Ishikawa (cell line): ENCODE data around the gene KIFC3.

Experiments
- CEBPB ChIP-seq: IDR thresholded peaks from 2 replicates; pipeline ENCODE4 v1.6.1; 2012
- CREB1 ChIP-seq: IDR thresholded peaks from 2 replicates; pipeline ENCODE4 v1.6.1; 2012; ENCODE audit warnings: low read depth
- EGR1 ChIP-seq: IDR thresholded peaks from 2 replicates; pipeline ENCODE4 v1.6.1; 2012
- EP300 ChIP-seq: IDR thresholded peaks from 2 replicates; pipeline ENCODE4 v1.6.1; 2012; ENCODE audit warnings: borderline replicate concordance
- FOXM1 ChIP-seq: IDR thresholded peaks from 2 replicates; pipeline ENCODE4 v1.6.1; 2012; ENCODE audit warnings: low read depth, borderline replicate concordance
- NFIC ChIP-seq: IDR thresholded peaks from 2 replicates; pipeline ENCODE4 v1.6.1; 2012
- RAD21 ChIP-seq: IDR thresholded peaks from 2 replicates; pipeline ENCODE4 v1.6.1; 2012; ENCODE audit warnings: low read depth
- TAF1 ChIP-seq: IDR thresholded peaks from 2 replicates; pipeline ENCODE4 v1.6.1; 2012; ENCODE audit warnings: low read depth, mild to moderate bottlenecking
- TCF12 ChIP-seq: IDR thresholded peaks from 2 replicates; pipeline ENCODE4 v1.6.1; 2012; ENCODE audit warnings: low read depth
- TEAD4 ChIP-seq: IDR thresholded peaks from 2 replicates; pipeline ENCODE4 v1.6.1; 2012
- YY1 ChIP-seq: IDR thresholded peaks from 2 replicates; pipeline ENCODE4 v1.6.1; 2012; ENCODE audit warnings: low read depth
- ZBTB7A ChIP-seq: IDR thresholded peaks from 2 replicates; pipeline ENCODE4 v1.6.1; 2012; ENCODE audit warnings: low read depth
- TF ChIP-seq, protein P1 (sequence below): IDR thresholded peaks from 2 replicates; pipeline ENCODE4 v1.6.1; 2012; ENCODE audit warnings: low read depth, mild to moderate bottlenecking
- TF ChIP-seq, protein P2 (sequence below): IDR thresholded peaks from 2 replicates; pipeline ENCODE4 v1.6.1; 2012
- TF ChIP-seq, protein P3 (sequence below): IDR thresholded peaks from 2 replicates; pipeline ENCODE4 v1.6.1; 2012

KIFC3 gene

DNA sequence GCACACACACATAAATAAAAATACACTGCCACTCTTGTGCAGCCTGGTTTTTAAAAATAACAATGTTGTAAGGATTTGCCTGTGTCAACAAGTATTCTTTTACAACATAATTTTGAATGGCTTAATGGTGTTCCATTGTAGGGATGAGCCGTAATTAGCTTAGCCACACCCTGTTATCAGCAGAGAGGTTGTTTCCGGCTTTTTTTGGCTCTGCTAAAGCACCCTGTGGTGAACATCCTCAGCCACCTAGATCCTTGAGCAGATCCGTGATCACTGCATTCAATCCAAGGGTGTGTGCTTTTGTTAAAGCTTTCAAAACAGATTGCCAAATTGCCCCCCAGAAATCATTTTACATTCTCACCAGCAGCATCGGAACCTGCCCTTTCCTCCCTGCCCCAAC lies 59.7 kb downstream of the KIFC3 start:
- TF ChIP-seq YY1 = no peak

DNA sequence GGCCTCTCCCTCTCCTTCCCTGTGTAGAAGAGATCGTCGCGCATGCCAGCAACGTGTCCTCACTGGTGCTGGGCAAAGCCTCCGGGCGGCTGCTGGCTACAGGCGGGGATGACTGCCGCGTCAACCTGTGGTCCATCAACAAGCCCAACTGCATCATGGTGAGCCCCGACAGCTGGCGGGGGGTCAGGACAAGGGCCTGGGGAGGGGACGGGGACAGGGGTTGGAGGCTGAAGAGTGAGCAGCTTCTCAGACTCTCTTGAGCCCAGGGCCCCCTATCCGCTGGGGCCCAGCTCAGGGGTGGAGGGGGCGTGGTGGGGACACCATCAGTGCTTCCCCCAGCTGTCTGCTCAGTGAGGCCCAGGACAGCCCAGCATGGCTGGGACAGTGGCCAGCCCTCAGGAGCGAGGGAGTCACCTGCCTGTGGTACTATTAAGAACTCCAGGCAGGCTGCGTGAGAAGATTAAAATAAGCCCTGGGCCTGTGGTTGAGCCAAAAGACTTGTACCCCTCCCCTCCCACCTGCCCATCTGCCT lies 60.6 kb downstream of the KIFC3 start:
- TF ChIP-seq EGR1 (no peak), TCF12 (no peak), CREB1 (no peak), FOXM1 (no peak), TEAD4 (no peak)

DNA sequence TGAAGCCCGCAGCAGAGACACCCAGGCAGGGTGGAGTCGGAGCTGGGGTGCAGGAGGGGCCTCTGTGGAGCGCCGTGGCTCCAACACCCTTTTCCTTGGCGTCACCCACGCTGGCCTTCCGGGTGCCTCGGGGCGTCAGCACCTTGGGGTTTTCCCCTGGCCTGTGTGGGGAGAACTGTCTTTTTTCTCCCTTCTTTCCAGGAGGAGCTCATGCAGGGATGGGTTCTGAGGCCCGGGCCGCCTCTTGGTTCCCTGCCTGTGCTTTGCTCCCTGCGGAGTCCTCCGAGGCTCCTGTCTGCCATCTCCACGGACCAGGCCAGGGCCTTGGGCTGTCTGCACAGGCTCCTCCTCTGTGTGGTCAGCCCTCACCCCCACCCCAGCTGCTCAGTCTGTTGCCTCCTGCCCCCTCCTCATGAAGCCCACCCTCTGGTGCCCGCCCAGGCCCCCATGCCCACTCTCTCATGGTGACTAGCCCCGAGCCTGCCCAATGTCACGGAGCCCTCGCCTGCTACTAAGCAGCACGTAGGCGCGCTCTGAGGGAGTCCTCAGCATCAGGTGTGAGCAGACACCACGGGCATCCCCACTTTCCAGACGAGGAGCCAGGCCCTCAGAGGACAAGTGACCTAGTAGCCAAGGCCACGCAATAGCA lies 61.7 kb downstream of the KIFC3 start:
- TF ChIP-seq TAF1 (no peak), TEAD4 (no peak), CEBPB (no peak), TCF12 (no peak), FOXM1 (no peak), CREB1 (no peak), EGR1 (no peak), RAD21 (no peak), ZBTB7A (no peak), NFIC (no peak), EP300 (no peak), YY1 (no peak)
- TF ChIP-seq, protein P1, sequence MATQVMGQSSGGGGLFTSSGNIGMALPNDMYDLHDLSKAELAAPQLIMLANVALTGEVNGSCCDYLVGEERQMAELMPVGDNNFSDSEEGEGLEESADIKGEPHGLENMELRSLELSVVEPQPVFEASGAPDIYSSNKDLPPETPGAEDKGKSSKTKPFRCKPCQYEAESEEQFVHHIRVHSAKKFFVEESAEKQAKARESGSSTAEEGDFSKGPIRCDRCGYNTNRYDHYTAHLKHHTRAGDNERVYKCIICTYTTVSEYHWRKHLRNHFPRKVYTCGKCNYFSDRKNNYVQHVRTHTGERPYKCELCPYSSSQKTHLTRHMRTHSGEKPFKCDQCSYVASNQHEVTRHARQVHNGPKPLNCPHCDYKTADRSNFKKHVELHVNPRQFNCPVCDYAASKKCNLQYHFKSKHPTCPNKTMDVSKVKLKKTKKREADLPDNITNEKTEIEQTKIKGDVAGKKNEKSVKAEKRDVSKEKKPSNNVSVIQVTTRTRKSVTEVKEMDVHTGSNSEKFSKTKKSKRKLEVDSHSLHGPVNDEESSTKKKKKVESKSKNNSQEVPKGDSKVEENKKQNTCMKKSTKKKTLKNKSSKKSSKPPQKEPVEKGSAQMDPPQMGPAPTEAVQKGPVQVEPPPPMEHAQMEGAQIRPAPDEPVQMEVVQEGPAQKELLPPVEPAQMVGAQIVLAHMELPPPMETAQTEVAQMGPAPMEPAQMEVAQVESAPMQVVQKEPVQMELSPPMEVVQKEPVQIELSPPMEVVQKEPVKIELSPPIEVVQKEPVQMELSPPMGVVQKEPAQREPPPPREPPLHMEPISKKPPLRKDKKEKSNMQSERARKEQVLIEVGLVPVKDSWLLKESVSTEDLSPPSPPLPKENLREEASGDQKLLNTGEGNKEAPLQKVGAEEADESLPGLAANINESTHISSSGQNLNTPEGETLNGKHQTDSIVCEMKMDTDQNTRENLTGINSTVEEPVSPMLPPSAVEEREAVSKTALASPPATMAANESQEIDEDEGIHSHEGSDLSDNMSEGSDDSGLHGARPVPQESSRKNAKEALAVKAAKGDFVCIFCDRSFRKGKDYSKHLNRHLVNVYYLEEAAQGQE = no peak
- TF ChIP-seq, protein P2, sequence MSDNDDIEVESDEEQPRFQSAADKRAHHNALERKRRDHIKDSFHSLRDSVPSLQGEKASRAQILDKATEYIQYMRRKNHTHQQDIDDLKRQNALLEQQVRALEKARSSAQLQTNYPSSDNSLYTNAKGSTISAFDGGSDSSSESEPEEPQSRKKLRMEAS = no peak
- TF ChIP-seq, protein P3, sequence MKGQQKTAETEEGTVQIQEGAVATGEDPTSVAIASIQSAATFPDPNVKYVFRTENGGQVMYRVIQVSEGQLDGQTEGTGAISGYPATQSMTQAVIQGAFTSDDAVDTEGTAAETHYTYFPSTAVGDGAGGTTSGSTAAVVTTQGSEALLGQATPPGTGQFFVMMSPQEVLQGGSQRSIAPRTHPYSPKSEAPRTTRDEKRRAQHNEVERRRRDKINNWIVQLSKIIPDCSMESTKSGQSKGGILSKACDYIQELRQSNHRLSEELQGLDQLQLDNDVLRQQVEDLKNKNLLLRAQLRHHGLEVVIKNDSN = no peak

DNA sequence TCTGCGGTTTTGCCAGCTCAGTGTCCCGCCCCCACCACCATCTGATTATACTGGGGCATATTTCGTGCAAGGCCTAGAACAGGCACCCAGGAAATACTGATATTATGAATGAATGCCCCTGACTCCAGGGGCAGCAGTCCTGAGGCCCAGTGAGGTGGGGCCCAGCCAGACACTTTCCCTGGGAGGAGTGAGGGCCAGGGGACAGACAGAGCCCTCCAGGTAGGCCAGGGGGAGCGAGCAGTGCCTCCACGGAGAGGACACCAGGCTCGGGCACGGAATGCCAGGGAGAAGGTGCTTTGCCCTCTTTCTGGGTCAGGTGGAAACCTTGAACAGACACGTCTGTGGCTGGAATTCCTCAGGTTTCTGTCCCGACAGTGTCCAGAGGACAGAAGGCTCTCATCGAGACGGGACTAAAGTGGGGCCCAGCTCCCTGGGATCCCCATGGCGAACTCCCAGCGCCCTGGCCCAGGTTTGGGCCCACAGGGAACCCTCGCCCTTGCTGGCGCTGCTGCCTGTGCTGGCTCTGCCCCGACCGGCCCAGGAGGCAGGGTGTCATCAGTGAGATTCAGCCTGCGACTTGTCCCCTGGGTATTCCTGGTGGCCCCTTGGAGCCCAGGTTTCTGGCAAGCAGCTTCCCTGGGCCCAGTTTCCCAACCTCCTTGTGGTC lies 62.4 kb downstream of the KIFC3 start:
- TF ChIP-seq, protein P1 = no peak
- TF ChIP-seq TEAD4 (no peak), YY1 (no peak), EGR1 (no peak), TAF1 (no peak)
- TF ChIP-seq, protein P3 = no peak

DNA sequence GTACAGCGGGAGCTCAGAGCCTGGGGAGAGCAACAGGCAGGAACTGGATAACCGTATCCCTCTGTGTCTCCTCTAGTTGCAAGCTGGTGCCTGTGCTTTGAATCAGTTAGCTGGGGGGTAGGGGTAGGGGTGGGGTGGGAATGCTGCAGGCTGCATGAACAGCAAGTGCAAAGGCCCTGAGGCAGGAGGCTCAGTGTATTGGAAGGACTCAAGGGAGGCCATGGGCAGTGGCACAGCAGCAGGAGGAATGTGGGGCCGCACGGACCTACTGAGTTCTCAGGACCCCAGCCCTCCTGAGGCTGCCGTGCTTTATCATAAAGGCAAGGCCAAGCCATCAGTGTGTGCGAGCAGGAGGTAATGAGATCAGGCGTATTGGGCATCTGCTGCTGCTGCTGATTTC lies 63.4 kb downstream of the KIFC3 start:
- TF ChIP-seq ZBTB7A (no peak), YY1 (no peak), EGR1 (no peak), CREB1 (no peak), TAF1 (no peak)

DNA sequence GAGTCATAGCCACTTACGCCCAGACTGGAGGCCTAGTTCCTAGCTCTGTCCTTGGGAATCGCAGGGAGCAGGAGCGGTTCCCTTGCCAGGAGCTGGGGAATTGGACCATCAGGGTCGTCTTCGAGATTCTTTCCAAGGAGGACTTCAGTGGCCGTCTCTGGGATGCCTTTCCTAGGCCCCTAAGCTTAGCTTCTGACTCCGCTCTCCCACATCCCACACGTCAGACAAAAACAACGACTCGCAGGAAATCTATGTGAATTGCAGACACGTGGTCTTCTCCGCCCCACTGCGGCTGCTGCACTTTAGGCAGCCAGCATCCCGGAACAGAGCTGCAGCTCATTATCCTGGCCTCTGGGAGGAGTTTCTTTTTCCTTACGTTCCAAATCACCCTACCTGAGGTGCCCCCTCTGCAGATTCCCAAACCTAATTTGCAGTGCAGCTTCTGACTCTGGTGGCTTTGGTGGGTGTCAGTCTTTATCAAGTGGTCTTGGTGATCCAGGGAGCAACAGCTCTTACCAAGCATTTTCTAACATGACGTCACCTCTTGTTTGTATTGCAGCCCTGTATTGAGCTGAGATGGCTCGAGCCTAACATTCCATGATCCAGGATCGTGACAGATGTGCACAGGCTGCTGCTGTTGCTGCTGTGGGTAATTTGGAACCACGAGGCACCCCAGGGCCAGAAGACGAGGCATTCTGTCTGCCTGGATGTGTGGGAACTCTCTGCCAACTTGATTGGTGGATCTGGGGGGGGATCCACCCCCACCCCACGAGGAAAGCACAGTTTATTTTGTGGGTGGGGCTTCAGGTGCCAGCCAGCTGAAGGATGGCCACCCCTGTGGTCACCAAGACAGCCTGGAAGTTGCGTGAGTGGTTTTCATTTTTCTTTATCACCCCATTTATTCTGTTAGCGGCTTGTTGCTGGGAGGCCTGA lies 65.6 kb downstream of the KIFC3 start:
- TF ChIP-seq, protein P3 = peak; percentile 30; the same call in 1 of the 2 replicates
- TF ChIP-seq FOXM1 (no peak), CEBPB (no peak), TAF1 (no peak)
